KOPT-K1 (cell line): Measurements from ENCODE around the gene IGFLR1.
"Not testable (repeated sequence)": the region's sequence is repeated elsewhere in the genome, so short reads cannot be mapped to it uniquely, and the experiment has no call there.

Experiments used
- H3K27ac ChIP-seq: fragments of 200-600 bp; sonication (generic); 2 replicates; pipeline ENCODE4 v1.5.1; 2016; ENCODE audit warnings: antibody characterized with exemption, mild to moderate bottlenecking, low read depth, low read length; ENCODE audit not compliant: poor library complexity, severe bottlenecking
- H3K36me3 ChIP-seq: fragments of 200-600 bp; sonication (generic); 2 replicates; pipeline ENCODE4 v1.5.1; 2017; ENCODE audit warnings: antibody characterized with exemption, mild to moderate bottlenecking, low read length, moderate library complexity; ENCODE audit not compliant: insufficient read depth
- H3K9me3 ChIP-seq: fragments of 200-600 bp; sonication (generic); 2 replicates; pipeline ENCODE4 v1.5.1; 2017; ENCODE audit warnings: antibody characterized with exemption, low read length, mild to moderate bottlenecking; ENCODE audit not compliant: insufficient read depth, poor library complexity, severe bottlenecking

The IGFLR1 gene

DNA sequence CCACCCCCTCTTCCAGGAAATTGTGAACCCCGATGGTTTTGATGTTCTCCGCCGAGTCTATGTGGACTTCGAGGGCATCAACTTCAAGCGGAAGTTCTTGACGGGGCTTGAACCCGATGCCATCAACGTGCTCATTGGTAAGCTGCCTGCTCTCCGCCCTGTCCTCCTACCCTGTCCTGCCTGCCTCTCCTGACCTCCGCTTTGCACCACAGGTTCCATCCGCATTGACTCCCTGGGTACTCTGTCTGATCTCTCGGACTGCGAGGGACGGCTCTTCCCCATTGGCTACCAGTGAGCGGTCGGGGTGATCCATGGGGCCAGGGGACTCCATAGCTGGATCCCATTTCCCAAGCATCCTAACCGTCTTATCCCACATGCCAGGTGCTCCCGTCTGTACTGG is 11.9 kb downstream of the IGFLR1 start:
- peaks cover 99% of the 10 kb centered on the region for H3K36me3 ChIP-seq

DNA sequence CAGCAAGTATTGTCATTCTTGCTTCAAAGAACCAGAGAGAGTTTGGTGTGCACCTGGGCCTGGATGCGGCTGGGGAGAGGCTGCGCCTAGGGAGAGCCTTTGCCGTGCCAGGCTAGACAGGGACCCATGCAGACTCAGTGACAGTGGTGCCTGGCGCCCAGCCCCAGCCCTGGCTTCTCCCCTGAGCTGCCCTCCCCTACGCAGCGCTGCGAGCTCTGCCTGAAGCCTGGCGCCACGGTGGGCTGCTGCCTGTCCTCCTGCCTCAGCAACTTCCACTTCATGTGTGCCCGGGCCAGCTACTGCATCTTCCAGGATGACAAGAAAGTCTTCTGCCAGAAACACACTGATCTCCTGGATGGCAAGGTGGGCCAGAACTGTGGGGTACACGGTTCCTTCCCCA is 12.5 kb downstream of the IGFLR1 start:
- no peaks in the 10 kb centered on the region for H3K9me3 ChIP-seq
- no peak overlapping the region for H3K27ac ChIP-seq
- peaks cover 99% of the 10 kb centered on the region for H3K36me3 ChIP-seq

More for the DNA sequence above, 11.9 kb downstream of the IGFLR1 start:
- H3K9me3 ChIP-seq, result no peaks in the 10 kb centered on the region
- H3K27ac ChIP-seq, result no peak overlapping the region

DNA sequence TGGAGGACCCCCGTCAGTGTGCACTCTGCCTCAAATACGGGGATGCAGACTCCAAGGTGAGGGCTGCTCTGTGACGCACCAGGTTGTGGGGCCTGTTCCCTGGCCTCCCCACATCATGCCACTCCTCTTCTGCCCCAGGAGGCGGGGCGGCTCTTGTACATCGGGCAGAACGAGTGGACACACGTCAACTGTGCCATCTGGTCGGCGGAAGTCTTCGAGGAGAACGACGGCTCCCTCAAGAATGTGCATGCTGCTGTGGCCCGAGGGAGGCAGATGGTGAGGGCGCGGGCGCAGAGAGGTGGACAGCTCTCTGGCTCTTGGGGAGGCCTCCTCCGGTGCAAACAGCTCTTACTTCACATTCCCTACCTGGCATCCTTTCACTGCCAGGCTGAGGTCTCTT is 13.2 kb downstream of the IGFLR1 start:
- H3K36me3 ChIP-seq, result peaks cover 99% of the 10 kb centered on the region
- no peak overlapping the region for H3K27ac ChIP-seq

DNA sequence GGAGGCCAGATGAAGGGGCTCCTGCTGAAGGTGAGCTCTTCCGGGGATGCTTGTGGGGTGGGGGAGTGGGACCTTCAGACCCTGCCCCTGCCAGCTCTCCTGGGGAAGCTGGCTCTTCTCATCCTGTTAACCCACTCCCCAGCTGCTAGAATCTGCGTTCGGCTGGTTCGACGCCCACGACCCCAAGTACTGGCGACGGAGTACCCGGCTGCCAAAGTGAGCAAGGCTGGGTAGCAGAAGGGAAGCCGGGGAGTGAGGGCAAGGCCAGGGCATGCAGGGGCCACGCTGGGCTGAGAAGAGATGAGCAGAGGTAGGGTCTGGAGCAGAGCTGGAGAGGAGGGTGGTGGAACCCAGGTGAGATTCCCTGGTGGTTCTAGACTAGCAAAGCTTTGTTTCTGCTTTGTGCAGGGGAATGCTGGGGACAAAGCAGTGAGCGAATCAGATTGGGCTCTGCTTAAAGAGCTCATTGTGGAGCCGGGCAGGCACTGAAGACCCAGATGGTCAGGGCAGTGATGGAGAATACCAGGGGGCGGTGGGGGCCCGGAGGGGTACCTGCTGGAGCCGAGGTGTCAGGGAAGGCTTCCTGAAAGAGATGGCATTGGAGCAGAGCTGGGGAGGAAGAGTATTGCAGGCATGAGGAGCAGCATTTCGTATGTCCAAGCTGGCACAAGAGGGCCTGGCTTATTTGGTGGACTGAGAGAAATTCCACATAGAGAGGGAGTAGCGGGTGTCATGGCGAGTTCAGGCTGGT is 14.1 kb downstream of the IGFLR1 start:
- H3K9me3 ChIP-seq, result no peaks in the 10 kb centered on the region
- no peak overlapping the region for H3K27ac ChIP-seq
- peaks cover 99% of the 10 kb centered on the region for H3K36me3 ChIP-seq

More for the DNA sequence above, 13.2 kb downstream of the IGFLR1 start:
- H3K9me3 ChIP-seq, result no peaks in the 10 kb centered on the region

DNA sequence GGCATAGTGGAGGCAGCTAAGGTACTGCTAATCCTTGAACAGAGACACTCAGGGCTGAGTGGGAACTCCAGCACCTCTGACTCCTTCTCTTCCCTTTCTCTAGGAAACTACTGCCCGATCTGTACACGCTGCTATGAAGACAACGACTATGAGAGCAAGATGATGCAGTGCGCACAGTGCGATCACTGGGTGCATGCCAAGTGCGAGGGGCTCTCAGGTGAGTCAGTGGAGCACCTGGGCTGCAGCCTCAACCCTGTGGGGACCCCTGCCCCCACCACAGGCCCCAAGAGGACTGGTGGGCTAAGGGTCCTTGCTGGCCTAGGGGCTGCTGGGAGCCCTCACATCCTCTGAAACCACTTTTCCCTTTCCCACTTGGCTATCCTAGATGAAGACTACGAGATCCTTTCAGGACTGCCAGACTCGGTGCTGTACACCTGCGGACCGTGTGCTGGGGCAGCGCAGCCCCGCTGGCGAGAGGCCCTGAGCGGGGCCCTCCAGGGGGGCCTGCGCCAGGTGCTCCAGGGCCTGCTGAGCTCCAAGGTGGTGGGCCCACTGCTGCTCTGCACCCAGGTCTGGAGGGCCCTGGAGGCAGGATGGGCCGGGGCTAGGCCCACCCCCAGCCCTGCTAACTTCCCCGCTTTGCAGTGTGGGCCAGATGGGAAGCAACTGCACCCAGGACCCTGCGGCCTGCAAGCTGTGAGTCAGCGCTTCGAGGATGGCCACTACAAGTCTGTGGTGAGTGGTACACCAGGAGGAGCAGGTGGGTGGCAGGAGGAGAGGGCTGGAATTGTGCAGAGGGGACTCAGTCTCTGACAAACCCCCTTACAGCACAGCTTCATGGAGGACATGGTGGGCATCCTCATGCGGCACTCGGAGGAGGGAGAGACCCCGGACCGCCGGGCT is 14.9 kb downstream of the IGFLR1 start:
- H3K27ac ChIP-seq, result no peak overlapping the region

DNA sequence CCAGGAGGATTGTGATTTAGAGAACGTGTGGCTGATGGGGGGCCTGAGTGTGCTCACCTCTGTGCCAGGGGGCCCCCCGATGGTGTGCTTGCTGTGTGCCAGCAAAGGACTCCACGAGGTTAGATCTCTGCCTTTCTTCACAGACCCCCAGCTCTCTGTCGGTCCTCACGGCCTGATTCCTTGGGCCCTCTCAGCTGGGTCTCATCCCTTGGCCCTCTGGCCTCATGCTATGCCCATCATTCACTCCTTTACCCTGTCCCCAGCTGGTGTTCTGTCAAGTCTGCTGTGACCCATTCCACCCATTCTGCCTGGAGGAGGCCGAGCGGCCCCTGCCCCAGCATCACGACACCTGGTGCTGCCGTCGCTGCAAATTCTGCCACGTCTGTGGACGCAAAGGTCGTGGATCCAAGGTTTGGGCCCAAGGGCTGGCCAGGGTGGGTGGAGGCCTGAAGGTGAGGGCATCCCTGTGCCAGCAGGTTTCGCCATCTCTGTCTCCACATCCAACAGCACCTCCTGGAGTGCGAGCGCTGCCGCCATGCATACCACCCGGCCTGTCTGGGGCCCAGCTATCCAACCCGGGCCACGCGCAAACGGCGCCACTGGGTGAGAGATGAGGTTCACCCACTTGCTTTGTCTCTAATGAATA is 16.9 kb downstream of the IGFLR1 start:
- Histone ChIP-seq H3K27ac (no peak overlapping the region), H3K36me3 (peaks cover 99% of the 10 kb centered on the region), H3K9me3 (no peaks in the 10 kb centered on the region)

More for the DNA sequence above, 14.9 kb downstream of the IGFLR1 start:
- Histone ChIP-seq H3K9me3 (no peaks in the 10 kb centered on the region), H3K36me3 (peaks cover 99% of the 10 kb centered on the region)

DNA sequence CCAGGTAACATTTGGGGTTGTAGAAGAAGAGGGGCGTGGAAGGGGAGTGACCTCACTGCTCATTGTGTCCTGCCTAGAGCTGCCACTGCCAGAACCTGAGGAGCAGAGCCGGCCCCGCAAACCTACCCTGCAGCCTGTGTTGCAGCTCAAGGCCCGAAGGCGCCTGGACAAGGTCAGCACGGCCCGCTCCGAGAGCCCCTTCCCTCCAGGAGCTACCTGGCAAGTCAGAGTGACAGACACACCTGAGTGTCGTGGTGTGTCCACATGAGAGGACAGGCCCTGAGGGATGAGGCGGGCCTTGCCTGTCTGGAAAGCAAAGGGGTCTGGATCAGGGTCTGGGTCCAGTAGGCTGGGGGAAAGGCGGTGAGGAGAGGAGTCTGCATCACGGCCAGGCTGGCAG is 17.7 kb downstream of the IGFLR1 start:
- Histone ChIP-seq H3K9me3 (no peaks in the 10 kb centered on the region), H3K36me3 (peaks cover 99% of the 10 kb centered on the region), H3K27ac (no peak overlapping the region)

DNA sequence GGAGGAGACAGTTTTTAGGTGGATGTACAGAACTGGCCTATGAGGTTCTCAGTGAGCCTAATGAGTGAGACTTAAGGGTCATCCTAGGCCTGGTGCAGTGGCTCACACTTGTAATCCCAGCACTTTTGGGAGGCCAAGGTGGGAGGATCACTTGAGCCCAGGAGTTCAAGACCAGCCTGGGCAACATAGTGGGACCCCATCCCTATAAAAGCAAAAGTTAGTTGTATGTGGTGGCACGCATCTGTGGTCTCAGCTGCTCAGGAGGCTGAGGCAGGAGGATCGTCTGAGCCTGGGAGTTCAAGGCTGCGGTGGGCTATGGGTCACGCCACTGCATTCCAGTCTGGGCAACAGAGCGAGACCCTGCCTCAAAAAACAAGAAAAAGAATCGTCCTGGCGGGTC is 18.1 kb downstream of the IGFLR1 start:
- not testable (repeated sequence) for H3K9me3 ChIP-seq, H3K27ac ChIP-seq
- peaks cover 98% of the 10 kb centered on the region for H3K36me3 ChIP-seq

DNA sequence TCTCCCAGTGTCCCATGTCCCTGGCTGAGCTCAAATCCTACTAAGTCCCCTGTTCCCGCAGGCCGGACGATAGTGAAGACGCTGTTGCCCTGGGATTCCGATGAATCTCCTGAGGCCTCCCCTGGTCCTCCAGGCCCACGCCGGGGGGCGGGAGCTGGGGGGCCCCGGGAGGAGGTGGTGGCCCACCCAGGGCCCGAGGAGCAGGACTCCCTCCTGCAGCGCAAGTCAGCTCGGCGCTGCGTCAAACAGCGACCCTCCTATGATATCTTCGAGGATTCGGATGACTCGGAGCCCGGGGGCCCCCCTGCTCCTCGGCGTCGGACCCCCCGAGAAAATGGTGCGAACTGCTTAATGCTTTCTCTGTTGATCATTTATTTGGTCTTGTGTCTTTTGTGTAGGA is 18.6 kb downstream of the IGFLR1 start:
- Histone ChIP-seq H3K9me3 (no peaks in the 10 kb centered on the region), H3K36me3 (peaks cover 93% of the 10 kb centered on the region), H3K27ac (no peak overlapping the region)

DNA sequence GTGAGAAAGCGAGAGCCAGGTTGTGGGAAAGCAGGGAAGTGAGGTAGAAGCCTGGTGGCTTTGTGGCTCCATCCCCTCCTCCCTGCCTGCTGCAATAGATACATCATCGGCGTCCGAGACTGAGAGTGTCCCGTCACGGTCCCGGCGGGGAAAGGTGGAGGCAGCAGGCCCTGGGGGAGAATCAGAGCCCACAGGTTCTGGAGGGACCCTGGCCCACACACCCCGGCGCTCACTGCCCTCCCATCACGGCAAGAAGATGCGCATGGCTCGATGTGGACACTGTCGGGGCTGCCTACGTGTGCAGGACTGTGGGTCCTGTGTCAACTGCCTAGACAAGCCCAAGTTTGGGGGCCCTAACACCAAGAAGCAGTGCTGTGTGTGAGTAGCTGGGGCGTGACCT is 19.4 kb downstream of the IGFLR1 start:
- Histone ChIP-seq H3K27ac (no peak overlapping the region), H3K36me3 (peaks cover 85% of the 10 kb centered on the region), H3K9me3 (no peaks in the 10 kb centered on the region)

DNA sequence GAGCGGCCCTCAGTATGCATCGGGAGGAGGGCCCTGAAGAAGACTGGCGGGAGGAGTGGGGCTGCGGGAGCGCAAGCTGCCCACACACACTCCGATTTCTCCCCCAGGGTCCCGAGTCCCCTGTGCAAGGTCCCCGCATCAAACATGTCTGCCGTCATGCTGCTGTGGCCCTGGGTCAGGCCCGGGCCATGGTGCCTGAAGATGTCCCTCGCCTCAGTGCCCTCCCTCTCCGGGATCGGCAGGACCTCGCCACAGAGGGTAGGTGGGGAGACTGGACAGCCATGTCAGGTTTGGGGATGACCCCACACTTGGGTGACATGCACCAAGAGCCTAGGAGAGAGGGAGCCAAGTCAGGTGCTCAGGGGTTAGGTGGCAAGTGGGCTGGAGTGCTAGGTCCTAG is 19.8 kb downstream of the IGFLR1 start:
- H3K27ac ChIP-seq, result no peak overlapping the region
- H3K36me3 ChIP-seq, result peaks cover 81% of the 10 kb centered on the region
- no peaks in the 10 kb centered on the region for H3K9me3 ChIP-seq

DNA sequence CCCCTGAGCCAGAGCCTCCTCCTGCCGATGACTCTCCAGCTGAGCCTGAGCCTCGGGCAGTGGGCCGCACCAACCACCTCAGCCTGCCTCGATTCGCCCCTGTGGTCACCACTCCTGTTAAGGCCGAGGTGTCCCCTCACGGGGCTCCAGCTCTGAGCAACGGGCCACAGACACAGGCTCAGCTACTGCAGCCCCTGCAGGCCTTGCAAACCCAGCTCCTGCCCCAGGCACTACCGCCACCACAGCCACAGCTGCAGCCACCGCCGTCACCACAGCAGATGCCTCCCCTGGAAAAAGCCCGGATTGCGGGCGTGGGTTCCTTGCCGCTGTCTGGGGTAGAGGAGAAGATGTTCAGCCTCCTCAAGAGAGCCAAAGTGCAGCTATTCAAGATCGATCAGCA is 20.9 kb downstream of the IGFLR1 start:
- Histone ChIP-seq H3K27ac (no peak overlapping the region), H3K36me3 (peaks cover 71% of the 10 kb centered on the region), H3K9me3 (no peaks in the 10 kb centered on the region)

DNA sequence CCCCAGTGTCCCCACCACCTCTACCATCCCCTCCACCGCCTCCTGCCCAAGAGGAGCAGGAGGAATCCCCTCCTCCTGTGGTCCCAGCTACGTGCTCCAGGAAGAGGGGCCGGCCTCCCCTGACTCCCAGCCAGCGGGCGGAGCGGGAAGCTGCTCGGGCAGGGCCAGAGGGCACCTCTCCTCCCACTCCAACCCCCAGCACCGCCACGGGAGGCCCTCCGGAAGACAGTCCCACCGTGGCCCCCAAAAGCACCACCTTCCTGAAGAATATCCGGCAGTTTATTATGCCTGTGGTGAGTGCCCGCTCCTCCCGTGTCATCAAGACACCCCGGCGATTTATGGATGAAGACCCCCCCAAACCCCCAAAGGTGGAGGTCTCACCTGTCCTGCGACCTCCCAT is 21.6 kb downstream of the IGFLR1 start:
- Histone ChIP-seq H3K36me3 (peaks cover 64% of the 10 kb centered on the region), H3K9me3 (no peaks in the 10 kb centered on the region), H3K27ac (no peak overlapping the region)

DNA sequence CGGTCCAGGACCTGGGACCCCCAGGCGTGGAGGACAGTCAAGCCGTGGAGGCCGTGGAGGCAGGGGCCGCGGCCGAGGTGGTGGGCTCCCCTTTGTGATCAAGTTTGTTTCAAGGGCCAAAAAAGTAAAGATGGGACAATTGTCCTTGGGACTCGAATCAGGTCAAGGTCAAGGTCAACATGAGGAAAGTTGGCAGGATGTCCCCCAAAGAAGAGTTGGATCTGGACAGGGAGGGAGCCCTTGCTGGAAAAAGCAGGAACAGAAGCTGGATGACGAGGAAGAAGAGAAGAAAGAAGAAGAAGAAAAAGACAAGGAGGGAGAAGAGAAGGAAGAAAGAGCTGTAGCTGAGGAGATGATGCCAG is 22.1 kb downstream of the IGFLR1 start:
- Histone ChIP-seq H3K9me3 (no peaks in the 10 kb centered on the region), H3K27ac (no peak overlapping the region), H3K36me3 (peaks cover 59% of the 10 kb centered on the region)

DNA sequence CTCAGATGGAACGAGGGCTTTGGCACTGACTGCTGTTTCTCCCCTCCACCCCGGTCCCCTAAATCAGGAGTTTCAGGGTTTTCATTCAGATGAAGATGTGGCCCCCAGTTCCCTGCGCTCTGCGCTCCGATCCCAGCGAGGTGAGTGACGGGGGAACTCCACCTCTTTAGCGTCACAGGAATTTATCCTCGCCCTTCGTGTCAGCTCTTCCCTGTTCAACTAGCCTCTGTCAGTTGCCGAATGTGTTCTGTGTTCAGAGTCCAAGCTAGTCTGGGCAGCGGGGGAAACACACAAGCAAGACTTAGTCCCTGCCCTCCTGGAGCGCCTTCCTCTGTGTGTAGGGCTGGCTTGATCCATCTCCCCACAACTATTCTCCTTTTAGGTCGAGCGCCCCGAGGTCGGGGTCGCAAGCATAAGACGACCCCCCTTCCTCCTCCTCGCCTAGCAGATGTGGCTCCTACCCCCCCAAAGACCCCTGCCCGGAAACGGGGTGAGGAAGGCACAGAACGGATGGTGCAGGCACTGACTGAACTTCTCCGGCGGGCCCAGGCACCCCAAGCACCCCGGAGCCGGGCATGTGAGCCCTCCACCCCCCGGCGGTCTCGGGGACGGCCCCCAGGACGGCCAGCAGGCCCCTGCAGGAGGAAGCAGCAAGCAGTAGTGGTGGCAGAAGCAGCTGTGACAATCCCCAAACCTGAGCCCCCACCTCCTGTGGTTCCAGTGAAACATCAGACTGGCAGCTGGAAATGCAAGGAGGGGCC is 22.7 kb downstream of the IGFLR1 start:
- Histone ChIP-seq H3K27ac (no peak overlapping the region), H3K36me3 (peaks cover 53% of the 10 kb centered on the region), H3K9me3 (no peaks in the 10 kb centered on the region)
